H1 (cell line): Measurements from ENCODE around the gene YPEL5. TPM values are rescaled to one million over a fixed set of nuclear protein-coding genes. Genes with fewer than 3 reads are reported as not detected.

Experiments used
- ASH2L ChIP-seq: fragments of 200-600, 300-600 bp; sonication (generic); IDR thresholded peaks from one replicate; pipeline ENCODE4 v1.7.1; 2017; ENCODE audit warnings: low read length
- BACH1 ChIP-seq: IDR thresholded peaks from 2 replicates; pipeline ENCODE4 v1.6.1; 2012; ENCODE audit warnings: low read length, improper control_type of control experiment
- BCL11A ChIP-seq, 2 experiments: IDR thresholded peaks; one replicate each; pipeline ENCODE4 v1.6.1; 2011; ENCODE audit warnings: low read depth in 2 of 2, low read length in 2 of 2, mild to moderate bottlenecking in 2 of 2
- CBX5 ChIP-seq: fragments of 300-800, 300-1000 bp; sonication (generic); IDR thresholded peaks from 2 replicates; pipeline ENCODE4 v1.7.1; 2016; ENCODE audit warnings: antibody characterized with exemption, low read length, low read depth
- CHD2 ChIP-seq: IDR thresholded peaks from 2 replicates; pipeline ENCODE4 v1.6.1; 2012; ENCODE audit warnings: low read length, improper control_type of control experiment
- CTCF ChIP-seq, 3 experiments: IDR thresholded peaks; 1 replicate in 2 of 3; 2 replicates in 1 of 3; pipeline versions ENCODE4 v1.5.1 to v1.6.1; 2011; ENCODE audit warnings: low read length in 3 of 3, mild to moderate bottlenecking in 3 of 3, inconsistent platforms in 2 of 3, low read depth in 1 of 3, moderate library complexity in 1 of 3; ENCODE audit not compliant: insufficient read depth in 1 of 3; ENCODE audit errors: control extremely low read depth in 1 of 3
- EGR1 ChIP-seq: IDR thresholded peaks from 2 replicates; pipeline ENCODE4 v1.6.1; 2011; ENCODE audit warnings: low read depth, low read length, borderline replicate concordance
- GTF2F1 ChIP-seq: IDR thresholded peaks from 2 replicates; pipeline ENCODE4 v1.6.1; 2012; ENCODE audit warnings: low read depth, low read length, improper control_type of control experiment, borderline replicate concordance
- HDAC2 ChIP-seq, 2 experiments: fragments of 300-600 bp in 1 of 2; sonication (generic) in 1 of 2; IDR thresholded peaks; 2 replicates each; pipeline ENCODE4 v1.6.1; 2011 to 2012; ENCODE audit warnings: low read depth in 2 of 2, low read length in 2 of 2, mild to moderate bottlenecking in 2 of 2, moderate library complexity in 2 of 2, borderline replicate concordance in 1 of 2, inconsistent platforms in 1 of 2
- KDM1A ChIP-seq: fragments of 200-600, 300-600 bp; sonication (generic); IDR thresholded peaks from 2 replicates; pipeline ENCODE4 v1.7.1; 2016; ENCODE audit warnings: mild to moderate bottlenecking, low read length, borderline replicate concordance
- KDM5A ChIP-seq: fragments of 200-600 bp; IDR thresholded peaks from 2 replicates; pipeline ENCODE4 v1.7.1; 2012; ENCODE audit warnings: mild to moderate bottlenecking, low read length, inconsistent platforms, mixed read lengths
- MAX ChIP-seq: IDR thresholded peaks from 2 replicates; pipeline ENCODE4 v1.6.1; 2012; ENCODE audit warnings: inconsistent platforms
- PHF8 ChIP-seq: fragments of 200-600 bp; sonication (generic); conservative IDR thresholded peaks from 2 replicates; pipeline ENCODE4 v1.7.1; 2012; ENCODE audit warnings: low read depth, mild to moderate bottlenecking, inconsistent platforms, low read length, moderate library complexity
- POLR2A ChIP-seq, 2 experiments: IDR thresholded peaks; 1 replicate in 1 of 2; 2 replicates in 1 of 2; pipeline ENCODE4 v1.6.1; 2011; ENCODE audit warnings: low read depth in 2 of 2, low read length in 2 of 2, mild to moderate bottlenecking in 2 of 2; ENCODE audit errors: control extremely low read depth in 1 of 2
- RNF2 ChIP-seq: fragments of 200-900, 300-1000 bp; sonication (generic); IDR thresholded peaks from 2 replicates; pipeline ENCODE4 v1.7.1; 2016; ENCODE audit warnings: borderline replicate concordance, low read depth, mild to moderate bottlenecking, antibody characterized with exemption, low read length; ENCODE audit not compliant: poor library complexity, severe bottlenecking; ENCODE audit errors: missing control alignments
- RXRA ChIP-seq: IDR thresholded peaks from 2 replicates; pipeline ENCODE4 v1.6.1; 2011; ENCODE audit warnings: low read depth, mild to moderate bottlenecking, low read length, moderate library complexity; ENCODE audit not compliant: insufficient read depth
- SIRT6 ChIP-seq: IDR thresholded peaks from one replicate; pipeline ENCODE4 v1.7.1; 2012; ENCODE audit warnings: low read length, inconsistent platforms
- SIX5 ChIP-seq: IDR thresholded peaks from 2 replicates; pipeline ENCODE4 v1.6.1; 2011; ENCODE audit warnings: mild to moderate bottlenecking, low read depth, low read length
- SUZ12 ChIP-seq: fragments of 200-600 bp; sonication (generic); IDR thresholded peaks from 2 replicates; pipeline ENCODE4 v1.6.1; 2012; ENCODE audit warnings: mild to moderate bottlenecking, inconsistent platforms, low read length, moderate library complexity, mixed read lengths
- TAF1 ChIP-seq: IDR thresholded peaks from 2 replicates; pipeline ENCODE4 v1.6.1; 2011; ENCODE audit warnings: mild to moderate bottlenecking, low read depth, low read length
- TAF7 ChIP-seq: optimal IDR thresholded peaks from 2 replicates; pipeline ENCODE3; 2011; ENCODE audit warnings: low read depth, mild to moderate bottlenecking, inconsistent platforms, low read length, moderate library complexity, borderline replicate concordance
- TBP ChIP-seq: IDR thresholded peaks from 2 replicates; pipeline ENCODE4 v1.6.1; 2011; ENCODE audit warnings: low read depth, low read length, improper control_type of control experiment
- TCF12 ChIP-seq: IDR thresholded peaks from 2 replicates; pipeline ENCODE4 v1.6.1; 2011; ENCODE audit warnings: low read depth, mild to moderate bottlenecking, low read length
- ZNF274 ChIP-seq: IDR thresholded peaks from 2 replicates; pipeline ENCODE4 v1.7.0; 2012; ENCODE audit warnings: low read length, borderline replicate concordance; ENCODE audit errors: extremely low read depth
- polyA plus RNA-seq, 7 experiments: library from polyadenylated mRNA; depleted of rRNA in 3 of 7; stranded (reverse) in 5 of 7; unstranded in 2 of 7; fragments of >200 nt in 5 of 7; fragments of 200-250 nt in 2 of 7; gene quantifications; 1 replicate in 5 of 7; 2 replicates in 1 of 7; 4 replicates in 1 of 7; pipeline versions ENCODE4 v1.2.1 to v1.2.3, GENCODE V29; 2011 to 2013; ENCODE audit warnings: missing spikeins in 2 of 7, mixed read lengths in 2 of 7
- total RNA-seq: library from RNA; stranded (reverse); fragmentation: NEBNext Ultra II Directional; extraction: Animal tissue kit (Norgen Biotek cat#: 25700); gene quantifications from 2 replicates; pipeline ENCODE4 v1.2.1, GENCODE V29; 2021

Gene YPEL5
- total and polyA plus RNA-seq, 2 of the 8 experiments (the other 6 are each of a cell fraction or from before 2014, with no cell fraction given) = 18.5 to 28.0 TPM

DNA sequence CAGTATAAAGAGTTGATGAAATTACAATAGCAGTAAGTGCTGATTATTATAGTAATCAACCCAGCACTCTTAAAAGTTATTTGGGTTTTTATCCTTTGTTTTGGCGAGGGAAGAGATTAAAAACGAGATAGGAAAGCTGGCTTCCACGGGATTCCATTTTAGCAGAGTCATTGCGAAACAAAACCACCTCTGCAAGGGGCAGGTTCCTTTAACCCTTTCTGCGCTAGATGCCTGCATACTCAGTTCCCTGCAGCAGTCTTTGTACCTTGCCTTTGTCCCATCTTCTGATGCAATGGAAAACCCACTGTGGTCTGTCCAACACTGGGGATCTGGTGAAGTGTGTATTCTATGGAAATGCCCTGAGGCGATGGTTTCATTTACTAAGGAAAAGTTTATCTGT, 2.7 kb downstream of the YPEL5 start (continued):
- TF ChIP-seq TAF1 (peak; percentile 58; the same call in 1 of the 2 replicates), PHF8 (no peak), BACH1 (peak; percentile 40; the same call in 1 of the 2 replicates), TBP (no peak), GTF2F1 (no peak), RNF2 (no peak), MAX (no peak), KDM1A (peak; percentile 31; the same call in 1 of the 2 replicates), CBX5 (no peak), CHD2 (no peak), HDAC2 (IDR thresholded peaks at IDR 0.05; ENCODE audit: borderline replicate concordance in 1 of 2, low read depth in 2 of 2, low read length in 2 of 2) (peak in 1 of 2 experiments; percentile 40; a peak in 1 of 4 replicates), RXRA (no peak), CTCF (IDR thresholded peaks at IDR 0.05; ENCODE audit: control extremely low read depth in 1 of 3, insufficient read depth in 1 of 3, low read depth in 1 of 3, low read length in 3 of 3) (no peak), TAF7 (no peak), KDM5A (no peak), ASH2L (peak; percentile 30), SIRT6 (no peak), BCL11A (IDR thresholded peaks at IDR 0.05; ENCODE audit: low read depth in 2 of 2, low read length in 2 of 2) (no peak), POLR2A (IDR thresholded peaks at IDR 0.05; ENCODE audit: control extremely low read depth in 1 of 2, low read depth in 2 of 2, low read length in 2 of 2) (no peak; a peak in 2 of 3 replicates), SIX5 (no peak), EGR1 (no peak), ZNF274 (no peak), SUZ12 (no peak), TCF12 (no peak)
